GM19025 (cell line): ENCODE results near the gene NFKBIA.
"Not testable (repeated sequence)": the region's sequence is repeated elsewhere in the genome, so short reads cannot be mapped to it uniquely, and the experiment has no call there.

Source experiments
- ATAC-seq: cut with Tn5 transposase; IDR thresholded peaks from one replicate; pipeline ENCODE4 v1.9.1; 2021; ENCODE audit warnings: mild to moderate bottlenecking, low read depth, moderate library complexity; ENCODE audit not compliant: unreplicated experiment

The NFKBIA gene

GRCh38 chr14:35393826-35394225 is 10.7 kb downstream of the NFKBIA start:
- no peak for ATAC-seq

GRCh38 chr14:35392103-35392502 is 12.4 kb downstream of the NFKBIA start:
- ATAC-seq, result no peak

GRCh38 chr14:35391388-35391710 is 13.2 kb downstream of the NFKBIA start:
- no peak for ATAC-seq

- ATAC-seq, result no peak
Observed at GRCh38 chr14:35390577-35391387, 13.8 kb downstream of the NFKBIA start.

GRCh38 chr14:35389315-35389667 is 15.3 kb downstream of the NFKBIA start:
- no peak for ATAC-seq

- ATAC-seq, result no peak
Observed at GRCh38 chr14:35388656-35389314, 15.8 kb downstream of the NFKBIA start.

- no peak for ATAC-seq
Observed at GRCh38 chr14:35387713-35388579, 16.6 kb downstream of the NFKBIA start.

- no peak for ATAC-seq
Observed at GRCh38 chr14:35387219-35387618, 17.3 kb downstream of the NFKBIA start.

GRCh38 chr14:35386673-35387125 is 17.9 kb downstream of the NFKBIA start:
- no peak for ATAC-seq

GRCh38 chr14:35385042-35385839 is 19.3 kb downstream of the NFKBIA start:
- ATAC-seq, result no peak

GRCh38 chr14:35384455-35385041 is 20.0 kb downstream of the NFKBIA start:
- no peak for ATAC-seq

- no peak for ATAC-seq
Observed at GRCh38 chr14:35383569-35384454, 20.7 kb downstream of the NFKBIA start.

- no peak for ATAC-seq
Observed at GRCh38 chr14:35380794-35381193, 23.8 kb downstream of the NFKBIA start.

- ATAC-seq, result not testable (repeated sequence)
Observed at GRCh38 chr14:35379234-35379933, 25.2 kb downstream of the NFKBIA start.

GRCh38 chr14:35378425-35379233 is 25.9 kb downstream of the NFKBIA start:
- no peak for ATAC-seq

- ATAC-seq, result no peak
Observed at GRCh38 chr14:35375558-35376025, 29.0 kb downstream of the NFKBIA start.

GRCh38 chr14:35374263-35374712 is 30.3 kb downstream of the NFKBIA start:
- ATAC-seq, result no peak
